ENCODE results near the gene RNF212. TPM values are rescaled to one million over a fixed set of nuclear protein-coding genes. Genes with fewer than 3 reads are reported as not detected.

Gene RNF212
- total and polyA plus RNA-seq, 2 experiments from 2014 or later, result 17.0 to 20.6 TPM

DNA sequence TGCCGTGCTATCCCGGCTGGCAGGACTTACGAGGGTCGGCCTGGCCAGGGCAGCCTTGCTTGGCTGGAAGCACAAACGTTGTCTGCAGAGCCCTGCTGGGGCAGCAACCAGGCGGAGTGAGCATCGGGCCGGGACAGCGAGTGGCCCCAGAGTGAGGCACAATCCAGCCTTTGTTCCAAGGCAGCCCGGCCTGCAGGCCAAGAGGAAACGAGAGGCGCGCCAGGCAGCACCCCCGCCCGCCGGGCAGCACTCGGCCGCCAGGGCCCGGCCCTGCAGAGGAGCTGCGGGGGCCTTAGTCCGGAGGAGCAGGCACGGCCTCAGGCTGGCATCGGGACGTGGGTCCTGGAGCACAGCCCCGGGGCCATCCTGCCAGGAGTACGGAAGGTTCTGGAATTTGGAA, 77.9 kb downstream of the RNF212 start (continued):
- TF ChIP-seq, protein P1, sequence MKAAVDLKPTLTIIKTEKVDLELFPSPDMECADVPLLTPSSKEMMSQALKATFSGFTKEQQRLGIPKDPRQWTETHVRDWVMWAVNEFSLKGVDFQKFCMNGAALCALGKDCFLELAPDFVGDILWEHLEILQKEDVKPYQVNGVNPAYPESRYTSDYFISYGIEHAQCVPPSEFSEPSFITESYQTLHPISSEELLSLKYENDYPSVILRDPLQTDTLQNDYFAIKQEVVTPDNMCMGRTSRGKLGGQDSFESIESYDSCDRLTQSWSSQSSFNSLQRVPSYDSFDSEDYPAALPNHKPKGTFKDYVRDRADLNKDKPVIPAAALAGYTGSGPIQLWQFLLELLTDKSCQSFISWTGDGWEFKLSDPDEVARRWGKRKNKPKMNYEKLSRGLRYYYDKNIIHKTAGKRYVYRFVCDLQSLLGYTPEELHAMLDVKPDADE (IDR thresholded peaks at IDR 0.05), result no peak
- TF ChIP-seq ZNF114 (CRISPR knock-in tag; IDR thresholded peaks at IDR 0.05), result no peak

DNA sequence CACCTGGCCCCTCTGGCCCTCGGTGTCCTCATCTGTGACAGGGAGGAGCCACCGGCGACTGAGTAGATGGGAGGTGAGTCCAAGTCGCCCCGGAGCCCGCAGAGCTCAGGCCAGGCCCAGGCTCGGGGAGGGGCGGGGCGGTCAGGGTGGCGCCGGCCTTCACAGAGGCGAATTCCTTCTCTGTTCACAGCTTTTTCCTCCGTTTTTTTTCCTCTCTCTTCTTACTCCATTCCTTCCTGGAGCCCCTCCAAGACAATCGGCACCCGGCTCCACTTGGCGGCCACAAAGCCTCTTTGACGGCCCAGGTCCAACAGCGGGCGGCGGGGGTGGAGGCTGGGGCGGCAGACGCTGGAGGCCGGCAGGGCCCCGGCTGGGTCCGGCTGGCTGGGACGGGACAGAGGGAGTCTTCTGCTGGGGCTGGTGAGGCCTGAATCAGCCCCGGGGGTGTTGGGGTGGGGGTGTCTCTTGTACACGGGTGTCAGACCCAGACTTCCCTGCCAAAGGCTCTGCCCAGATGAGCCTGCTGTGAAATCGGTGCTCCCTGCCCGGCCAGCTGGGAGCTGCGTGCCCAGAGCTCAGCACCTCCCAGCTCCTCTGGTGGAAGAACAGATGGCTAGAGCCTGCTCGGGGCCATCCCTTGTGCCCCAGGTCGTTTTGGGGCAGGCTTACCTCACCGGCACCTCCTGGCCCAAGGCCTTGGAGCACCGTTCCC, 79.4 kb downstream of the RNF212 start:
- H3K27me3 ChIP-seq (ENCODE audit: insufficient read depth), result no peaks in the 10 kb centered on the region
- Mint-ChIP-seq H3K27me3 (ENCODE audit: insufficient read depth, low read depth, poor library complexity) (peaks cover 7% of the 10 kb centered on the region), H3K9me3 (no peaks in the 10 kb centered on the region), H3K4me1 (no peaks in the 10 kb centered on the region), H3K36me3 (ENCODE audit: low read depth) (no peaks in the 10 kb centered on the region), H3K27ac (no peak overlapping the region), H3K4me3 (no peak overlapping the region)
- H3K9me2 ChIP-seq (ENCODE audit: insufficient read depth), result no peaks in the 10 kb centered on the region
- ATAC-seq (no peak), DNase-seq (ENCODE audit: low spot score) (no peak)
- H3F3A ChIP-seq (replicated peaks; ENCODE audit: low read depth), result no peaks in the 10 kb centered on the region
- H2AFZ ChIP-seq, result no peak overlapping the region
- H3K36me3 ChIP-seq (ENCODE audit: insufficient read depth), result no peaks in the 10 kb centered on the region
- no peaks in the 10 kb centered on the region for H4K20me1 ChIP-seq (replicated peaks; ENCODE audit: insufficient read depth)
- no peak overlapping the region for H3K27ac ChIP-seq (ENCODE audit: low read depth)
- H3K4me3 ChIP-seq, result no peak overlapping the region
- TF ChIP-seq CREB1 (CRISPR knock-in tag; IDR thresholded peaks at IDR 0.05; ENCODE audit: low read depth) (no peak), EZH2phosphoT487 (IDR thresholded peaks at IDR 0.05; ENCODE audit: unreplicated experiment) (no peak), EZH2 (IDR thresholded peaks at IDR 0.05; ENCODE audit: low read depth, unreplicated experiment) (no peak), JUNB (IDR thresholded peaks at IDR 0.05; ENCODE audit: unreplicated experiment) (no peak), ZNF331 (CRISPR knock-in tag; IDR thresholded peaks at IDR 0.05; ENCODE audit: low read depth) (no peak), STAT1 (IDR thresholded peaks at IDR 0.05; ENCODE audit: unreplicated experiment) (no peak), NANOG (IDR thresholded peaks at IDR 0.05; ENCODE audit: borderline replicate concordance) (no peak), ZNF114 (CRISPR knock-in tag; IDR thresholded peaks at IDR 0.05) (no peak)
- H3K4me2 ChIP-seq, result no peak overlapping the region
- H3K79me2 ChIP-seq (replicated peaks; ENCODE audit: insufficient read depth), result no peaks in the 10 kb centered on the region
- H3K4me1 ChIP-seq (ENCODE audit: insufficient read depth), result no peaks in the 10 kb centered on the region

DNA sequence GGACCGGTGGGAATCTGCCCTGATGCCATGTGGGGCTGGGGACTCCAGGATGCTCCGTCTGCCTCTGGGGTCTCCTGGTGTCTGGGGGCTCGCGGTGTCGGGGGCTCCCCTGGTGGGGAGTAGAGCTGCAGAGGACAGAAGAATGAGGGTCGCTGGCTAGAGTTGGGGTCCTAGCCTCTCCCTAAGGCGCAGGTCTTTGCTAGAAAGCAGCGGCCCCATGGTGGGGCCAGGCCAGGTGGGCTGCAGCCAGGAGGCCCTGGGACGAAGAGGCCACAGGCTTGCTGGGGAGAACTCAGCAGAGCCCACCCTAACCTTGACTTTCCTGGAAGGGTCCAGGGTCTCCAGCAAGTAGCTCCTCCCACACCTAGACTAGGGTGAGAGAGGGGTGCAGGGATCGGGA, 80.5 kb downstream of the RNF212 start:
- Histone ChIP-seq H3K27ac (ENCODE audit: low read depth) (no peak overlapping the region), H3F3A (replicated peaks; ENCODE audit: low read depth) (no peaks in the 10 kb centered on the region), H3K27me3 (ENCODE audit: insufficient read depth) (no peaks in the 10 kb centered on the region), H4K20me1 (replicated peaks; ENCODE audit: insufficient read depth) (no peaks in the 10 kb centered on the region), H3K36me3 (ENCODE audit: insufficient read depth) (no peaks in the 10 kb centered on the region), H3K79me2 (replicated peaks; ENCODE audit: insufficient read depth) (no peaks in the 10 kb centered on the region), H3K4me2 (no peak overlapping the region), H3K9me2 (ENCODE audit: insufficient read depth) (no peaks in the 10 kb centered on the region), H2AFZ (no peak overlapping the region), H3K4me1 (ENCODE audit: insufficient read depth) (no peaks in the 10 kb centered on the region), H3K4me3 (no peak overlapping the region)
- DNase-seq (ENCODE audit: low spot score), result no peak
- Mint-ChIP-seq H3K4me1 (no peaks in the 10 kb centered on the region), H3K4me3 (no peak overlapping the region), H3K27me3 (ENCODE audit: insufficient read depth, low read depth, poor library complexity) (peaks cover 5% of the 10 kb centered on the region), H3K36me3 (ENCODE audit: low read depth) (no peaks in the 10 kb centered on the region), H3K9me3 (no peaks in the 10 kb centered on the region), H3K27ac (no peak overlapping the region)
- ATAC-seq, result no peak
- no peak for TF ChIP-seq ZNF114 (CRISPR knock-in tag; IDR thresholded peaks at IDR 0.05)
- TF ChIP-seq, protein P1 (IDR thresholded peaks at IDR 0.05), result no peak
- TF ChIP-seq EZH2phosphoT487 (IDR thresholded peaks at IDR 0.05; ENCODE audit: unreplicated experiment), result no peak
- no peak for TF ChIP-seq NANOG (IDR thresholded peaks at IDR 0.05; ENCODE audit: borderline replicate concordance)
- TF ChIP-seq ZNF331 (CRISPR knock-in tag; IDR thresholded peaks at IDR 0.05; ENCODE audit: low read depth), result no peak
- TF ChIP-seq, protein P2, sequence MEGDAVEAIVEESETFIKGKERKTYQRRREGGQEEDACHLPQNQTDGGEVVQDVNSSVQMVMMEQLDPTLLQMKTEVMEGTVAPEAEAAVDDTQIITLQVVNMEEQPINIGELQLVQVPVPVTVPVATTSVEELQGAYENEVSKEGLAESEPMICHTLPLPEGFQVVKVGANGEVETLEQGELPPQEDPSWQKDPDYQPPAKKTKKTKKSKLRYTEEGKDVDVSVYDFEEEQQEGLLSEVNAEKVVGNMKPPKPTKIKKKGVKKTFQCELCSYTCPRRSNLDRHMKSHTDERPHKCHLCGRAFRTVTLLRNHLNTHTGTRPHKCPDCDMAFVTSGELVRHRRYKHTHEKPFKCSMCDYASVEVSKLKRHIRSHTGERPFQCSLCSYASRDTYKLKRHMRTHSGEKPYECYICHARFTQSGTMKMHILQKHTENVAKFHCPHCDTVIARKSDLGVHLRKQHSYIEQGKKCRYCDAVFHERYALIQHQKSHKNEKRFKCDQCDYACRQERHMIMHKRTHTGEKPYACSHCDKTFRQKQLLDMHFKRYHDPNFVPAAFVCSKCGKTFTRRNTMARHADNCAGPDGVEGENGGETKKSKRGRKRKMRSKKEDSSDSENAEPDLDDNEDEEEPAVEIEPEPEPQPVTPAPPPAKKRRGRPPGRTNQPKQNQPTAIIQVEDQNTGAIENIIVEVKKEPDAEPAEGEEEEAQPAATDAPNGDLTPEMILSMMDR (conservative IDR thresholded peaks at IDR 0.05; ENCODE audit: low read depth in 2 of 2), result no peak
- TF ChIP-seq, protein P3, sequence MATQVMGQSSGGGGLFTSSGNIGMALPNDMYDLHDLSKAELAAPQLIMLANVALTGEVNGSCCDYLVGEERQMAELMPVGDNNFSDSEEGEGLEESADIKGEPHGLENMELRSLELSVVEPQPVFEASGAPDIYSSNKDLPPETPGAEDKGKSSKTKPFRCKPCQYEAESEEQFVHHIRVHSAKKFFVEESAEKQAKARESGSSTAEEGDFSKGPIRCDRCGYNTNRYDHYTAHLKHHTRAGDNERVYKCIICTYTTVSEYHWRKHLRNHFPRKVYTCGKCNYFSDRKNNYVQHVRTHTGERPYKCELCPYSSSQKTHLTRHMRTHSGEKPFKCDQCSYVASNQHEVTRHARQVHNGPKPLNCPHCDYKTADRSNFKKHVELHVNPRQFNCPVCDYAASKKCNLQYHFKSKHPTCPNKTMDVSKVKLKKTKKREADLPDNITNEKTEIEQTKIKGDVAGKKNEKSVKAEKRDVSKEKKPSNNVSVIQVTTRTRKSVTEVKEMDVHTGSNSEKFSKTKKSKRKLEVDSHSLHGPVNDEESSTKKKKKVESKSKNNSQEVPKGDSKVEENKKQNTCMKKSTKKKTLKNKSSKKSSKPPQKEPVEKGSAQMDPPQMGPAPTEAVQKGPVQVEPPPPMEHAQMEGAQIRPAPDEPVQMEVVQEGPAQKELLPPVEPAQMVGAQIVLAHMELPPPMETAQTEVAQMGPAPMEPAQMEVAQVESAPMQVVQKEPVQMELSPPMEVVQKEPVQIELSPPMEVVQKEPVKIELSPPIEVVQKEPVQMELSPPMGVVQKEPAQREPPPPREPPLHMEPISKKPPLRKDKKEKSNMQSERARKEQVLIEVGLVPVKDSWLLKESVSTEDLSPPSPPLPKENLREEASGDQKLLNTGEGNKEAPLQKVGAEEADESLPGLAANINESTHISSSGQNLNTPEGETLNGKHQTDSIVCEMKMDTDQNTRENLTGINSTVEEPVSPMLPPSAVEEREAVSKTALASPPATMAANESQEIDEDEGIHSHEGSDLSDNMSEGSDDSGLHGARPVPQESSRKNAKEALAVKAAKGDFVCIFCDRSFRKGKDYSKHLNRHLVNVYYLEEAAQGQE (IDR thresholded peaks at IDR 0.05; ENCODE audit: unreplicated experiment), result no peak
- TF ChIP-seq JUNB (IDR thresholded peaks at IDR 0.05; ENCODE audit: unreplicated experiment), result no peak
- no peak for TF ChIP-seq STAT1 (IDR thresholded peaks at IDR 0.05; ENCODE audit: unreplicated experiment)

Data from GM23338 (cell line).